GM21515 (cell line): ENCODE results near the gene C3.
"Not testable (repeated sequence)": the region's sequence is repeated elsewhere in the genome, so short reads cannot be mapped to it uniquely, and the experiment has no call there.

ENCODE experiments used
- ATAC-seq: cut with Tn5 transposase; IDR thresholded peaks from one replicate; pipeline ENCODE4 v1.9.1; 2021; ENCODE audit not compliant: unreplicated experiment

The C3 gene

DNA sequence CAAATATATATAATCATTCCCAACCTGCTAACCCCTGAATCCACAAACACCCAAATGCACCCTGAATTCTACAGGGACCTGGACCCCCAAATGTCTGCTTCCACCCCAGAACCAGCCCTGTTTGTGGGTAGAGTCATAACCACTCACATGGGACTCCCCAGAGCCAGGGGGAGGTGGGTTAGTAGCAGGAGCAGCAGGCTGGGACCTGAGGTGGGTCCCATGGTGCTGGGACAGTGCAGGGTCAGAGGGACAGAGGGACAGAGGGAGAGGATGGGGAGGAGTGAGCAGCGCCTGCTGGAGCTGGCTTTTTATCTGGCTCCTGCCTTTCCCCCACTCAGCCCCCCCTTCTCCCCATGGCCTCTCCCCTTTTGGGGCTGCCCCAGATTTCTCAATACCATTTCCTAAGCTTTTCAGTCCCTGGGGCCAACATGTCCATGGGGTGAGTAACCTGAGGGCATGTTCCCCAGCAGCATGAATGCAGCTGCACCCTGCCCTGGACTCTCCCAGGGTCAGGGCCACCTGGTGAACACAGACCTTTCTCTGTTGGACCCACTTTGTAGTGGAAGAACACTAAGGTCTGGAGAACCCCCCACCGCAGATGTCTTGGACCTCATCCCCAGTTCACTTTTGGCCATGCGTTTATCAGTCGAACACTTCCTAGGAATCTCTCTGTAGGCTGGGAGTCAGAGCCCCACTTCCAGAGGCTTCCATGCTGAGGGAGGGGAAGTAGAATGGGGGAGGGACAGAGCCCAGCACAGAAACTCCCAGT, at the start of gene C3:
TSS of gene C3 (minus strand) at position 282 of the 769 bp plus-strand sequence. CDS start at position 221, 61 bp downstream.
- ATAC-seq, result no peak

DNA sequence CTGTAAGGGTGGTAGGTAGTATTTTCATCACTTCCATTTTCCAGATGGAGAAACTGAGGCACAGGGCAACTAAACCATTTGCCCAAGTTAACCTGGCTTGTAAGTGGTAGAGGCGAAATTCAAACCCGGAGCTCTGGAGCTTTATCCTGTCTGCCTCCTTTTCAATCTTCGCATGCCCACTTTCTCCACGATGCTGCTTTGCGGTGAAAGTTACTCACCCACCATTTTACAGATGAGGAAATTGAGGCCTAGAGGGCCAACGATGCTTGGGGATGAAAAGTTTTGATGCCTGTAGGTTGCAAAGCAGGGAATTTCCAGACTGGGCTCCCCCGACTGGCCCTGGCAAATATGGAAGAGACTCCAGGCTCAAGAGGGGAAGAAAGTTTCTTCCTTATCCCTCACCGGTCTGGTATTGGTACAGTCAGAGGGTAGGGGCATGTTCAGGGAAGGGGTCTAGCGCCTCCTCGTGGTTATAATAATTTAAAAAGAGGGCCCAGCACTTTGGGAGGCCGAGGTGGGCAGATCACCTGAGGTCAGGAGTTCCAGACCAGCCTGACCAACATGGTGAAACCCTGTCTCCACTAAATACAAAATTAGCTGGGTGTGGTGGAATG, 48.7 kb upstream of the C3 start:
- ATAC-seq, result no peak

DNA sequence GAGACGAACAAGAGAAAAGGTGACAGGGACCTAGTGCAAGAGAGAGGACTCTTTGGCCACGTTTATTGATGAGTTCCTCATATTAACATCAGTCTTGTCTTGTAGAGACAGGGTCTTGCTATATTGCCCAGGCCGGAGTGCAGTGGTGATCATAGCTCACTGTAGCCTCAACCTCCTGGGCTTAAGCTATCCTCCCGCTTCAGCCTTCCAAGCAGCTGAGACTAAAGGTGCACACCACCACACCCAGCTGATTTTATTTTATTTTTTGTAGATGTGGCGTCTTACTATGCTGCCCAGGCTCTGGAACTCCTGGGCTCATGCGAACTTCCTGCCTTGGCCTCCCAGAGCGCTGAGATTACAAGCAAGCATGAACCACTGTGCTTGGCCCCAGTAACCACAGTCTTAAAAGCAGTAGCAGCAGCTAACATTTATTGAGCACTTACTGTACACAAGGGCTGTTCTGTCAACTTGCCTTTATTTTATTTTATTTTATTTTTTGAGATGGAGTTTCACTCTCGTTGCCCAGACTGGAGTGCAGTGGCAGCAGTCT, 47.9 kb upstream of the C3 start:
- no peak for ATAC-seq

DNA sequence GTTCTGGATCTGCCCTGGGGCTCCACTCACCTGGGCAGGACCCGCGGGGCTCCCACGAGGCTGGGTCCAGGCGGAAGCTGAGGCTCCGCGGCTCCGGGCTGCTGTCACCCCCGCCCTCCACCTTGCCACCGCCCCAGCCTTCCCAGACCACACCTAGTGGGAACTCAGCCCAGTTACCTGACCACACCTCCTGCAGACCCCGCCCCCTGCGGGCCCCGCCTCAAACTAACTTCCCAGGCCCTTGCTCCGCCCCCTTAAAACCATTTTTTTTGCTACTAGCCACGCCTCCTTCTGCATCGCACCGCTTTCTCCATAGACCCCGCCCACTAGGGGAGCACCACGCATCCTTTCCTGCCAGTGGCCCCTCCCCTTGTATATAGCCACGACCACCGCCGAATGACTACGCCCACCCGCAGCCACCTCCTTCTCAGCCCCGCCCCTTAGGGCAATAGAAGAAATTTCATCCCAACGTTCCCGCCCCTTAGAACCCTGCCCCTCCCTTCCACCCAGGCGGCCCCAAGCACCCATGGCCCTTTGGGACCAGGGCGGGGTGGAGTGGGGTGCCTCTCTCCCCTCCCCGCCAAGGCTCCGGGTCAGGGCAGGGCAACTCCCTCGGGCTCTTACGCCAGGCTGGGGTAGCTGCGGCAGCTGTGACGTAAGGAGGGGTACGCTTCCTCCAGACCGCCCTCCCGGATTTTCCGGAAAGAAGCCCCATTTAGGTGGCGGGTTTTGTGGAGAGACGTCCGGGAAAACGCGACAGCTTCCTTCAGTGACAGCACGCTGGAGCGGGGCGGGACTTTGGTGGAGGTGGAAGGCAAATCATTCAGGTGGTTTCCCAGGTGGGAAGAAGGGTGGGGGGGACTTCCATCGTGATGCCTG, 47.1 kb upstream of the C3 start, which contains the start of gene SH2D3A:
TSS of gene SH2D3A (minus strand) at position 79 of the 879 bp plus-strand sequence. CDS start 3,687 bp downstream, outside the sequence.
- ATAC-seq, result peak; percentile 67

DNA sequence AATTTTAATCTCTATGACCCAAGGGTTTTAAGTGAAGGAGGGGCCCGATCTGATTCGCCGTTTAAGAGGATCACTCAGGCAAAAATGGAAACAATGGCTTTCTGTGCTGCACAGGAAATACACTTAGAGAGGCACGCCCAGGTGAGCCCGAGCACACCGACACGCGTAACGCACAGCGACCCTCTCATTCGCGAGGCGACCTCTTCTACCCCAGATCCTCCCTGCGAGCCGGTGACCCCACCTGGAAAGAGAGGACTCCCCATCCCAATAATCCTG, 46.6 kb upstream of the C3 start:
- peak; percentile 33 for ATAC-seq

DNA sequence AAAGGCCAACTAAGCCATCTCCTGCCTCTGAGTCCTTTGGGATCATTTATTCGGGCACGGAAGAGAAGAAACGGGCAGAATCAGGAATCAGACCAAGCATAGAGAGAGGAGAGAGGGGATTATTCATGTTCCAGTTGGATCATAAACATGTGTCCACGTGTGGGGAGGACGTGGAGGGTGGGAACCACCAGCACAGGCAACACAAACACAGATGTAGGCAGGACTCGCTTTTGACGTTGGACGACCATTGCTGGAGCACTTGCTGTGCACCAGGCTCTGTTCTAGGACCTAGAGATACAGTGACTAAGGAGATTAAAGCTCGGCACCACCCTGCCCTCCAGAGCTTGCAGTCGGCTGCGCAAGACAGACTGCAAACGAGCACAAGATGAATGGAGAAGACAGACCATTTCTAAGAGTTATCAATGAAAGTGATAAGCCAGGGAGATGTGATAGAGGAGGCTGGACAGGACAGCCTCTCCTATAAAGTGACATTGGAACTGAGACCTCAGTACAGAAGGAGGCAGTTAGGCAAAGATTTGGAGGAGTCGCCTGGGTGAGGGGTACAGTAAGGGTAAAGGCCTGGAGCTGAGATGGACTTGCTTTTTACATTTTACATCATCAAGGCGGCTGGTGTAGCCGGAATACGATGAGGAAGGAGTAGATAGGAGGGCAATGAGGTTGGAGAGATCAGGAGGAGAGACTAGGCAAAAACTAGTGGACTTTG, 46.1 kb upstream of the C3 start:
- no peak for ATAC-seq

DNA sequence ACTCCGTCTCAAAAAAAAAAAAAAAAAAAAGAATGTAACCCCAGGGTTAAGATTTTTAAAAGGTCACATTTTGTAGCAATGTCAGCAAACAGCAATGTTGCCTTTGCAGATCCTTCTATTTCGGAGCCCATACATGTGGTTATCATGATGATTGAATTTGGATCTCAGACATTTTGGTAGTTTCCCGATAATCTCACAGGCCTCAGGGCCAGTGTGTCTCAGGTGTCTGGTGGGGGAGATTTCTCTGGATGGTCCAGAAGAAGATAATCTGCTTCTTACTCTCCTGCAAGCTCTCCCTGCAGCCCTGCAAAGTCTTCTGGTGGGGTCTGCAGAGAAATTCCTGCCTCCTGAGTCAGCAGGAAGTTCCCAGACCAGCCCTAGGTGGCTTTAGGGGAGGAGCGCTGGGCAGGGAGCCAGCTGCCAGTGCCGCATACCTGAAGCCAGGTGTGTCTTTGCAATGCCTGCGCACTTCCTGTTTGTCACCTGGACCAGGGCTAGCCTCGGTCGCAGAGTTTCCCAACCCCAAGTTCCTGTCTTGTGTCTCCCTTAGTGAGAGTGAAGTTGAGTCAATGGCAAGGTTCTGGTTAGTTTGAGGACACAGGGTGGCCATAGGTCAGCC, 45.4 kb upstream of the C3 start:
- no peak for ATAC-seq

DNA sequence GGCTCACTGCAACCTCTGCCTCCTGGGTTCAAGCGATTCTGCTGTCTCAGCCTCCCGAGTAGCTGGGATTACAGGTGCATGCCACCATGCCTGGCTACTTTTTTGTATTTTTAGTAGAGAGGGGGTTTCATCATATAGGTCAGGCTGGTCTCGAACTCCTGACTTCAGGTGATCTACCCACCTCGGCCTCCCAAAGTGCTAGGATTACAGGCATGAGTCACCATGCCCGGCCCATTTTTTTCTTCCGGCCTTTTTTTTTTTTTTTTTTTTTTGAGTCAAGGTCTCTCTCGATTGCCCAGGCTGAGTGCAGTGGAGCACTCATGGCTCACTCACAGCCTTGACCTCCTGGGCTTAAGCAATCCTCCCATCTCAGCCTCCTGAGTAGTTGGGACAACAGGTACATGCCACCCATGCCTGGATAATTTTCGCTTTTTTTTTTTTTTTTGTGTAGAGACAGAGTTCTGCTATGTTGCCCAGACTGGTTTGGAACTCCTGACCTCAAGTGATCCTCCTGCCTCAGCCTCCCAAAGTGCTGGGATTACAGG, 41.9 kb upstream of the C3 start:
- not testable (repeated sequence) for ATAC-seq

DNA sequence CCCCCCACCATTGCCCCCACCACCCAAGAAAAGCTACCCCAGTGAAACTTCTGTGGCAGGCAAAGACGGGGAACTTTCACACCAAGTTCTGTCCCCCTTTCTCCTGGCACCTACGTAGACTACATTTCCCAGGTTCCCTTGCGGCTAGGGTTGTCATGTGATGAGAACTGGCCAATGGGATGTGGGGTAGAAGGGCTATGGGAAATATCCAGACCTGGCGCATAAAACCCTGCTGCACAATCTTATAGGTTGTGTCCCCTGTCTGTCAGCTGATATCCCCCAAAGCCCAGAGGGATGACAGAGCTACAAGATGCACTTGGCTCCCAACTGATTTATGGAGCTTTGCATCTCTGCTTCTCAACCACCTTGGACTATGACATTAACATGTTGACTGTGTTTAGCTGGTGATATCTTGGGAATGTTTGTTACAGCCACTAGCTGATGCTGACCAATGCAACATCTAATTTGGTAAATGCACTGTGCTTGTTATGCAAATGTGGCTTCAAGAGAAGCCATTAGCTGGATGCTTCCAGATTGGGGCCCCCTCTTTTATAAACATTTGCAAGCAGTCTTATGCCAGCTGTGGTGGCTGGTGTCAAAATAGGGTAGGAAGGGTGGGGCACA, 40.7 kb upstream of the C3 start:
- ATAC-seq, result no peak

DNA sequence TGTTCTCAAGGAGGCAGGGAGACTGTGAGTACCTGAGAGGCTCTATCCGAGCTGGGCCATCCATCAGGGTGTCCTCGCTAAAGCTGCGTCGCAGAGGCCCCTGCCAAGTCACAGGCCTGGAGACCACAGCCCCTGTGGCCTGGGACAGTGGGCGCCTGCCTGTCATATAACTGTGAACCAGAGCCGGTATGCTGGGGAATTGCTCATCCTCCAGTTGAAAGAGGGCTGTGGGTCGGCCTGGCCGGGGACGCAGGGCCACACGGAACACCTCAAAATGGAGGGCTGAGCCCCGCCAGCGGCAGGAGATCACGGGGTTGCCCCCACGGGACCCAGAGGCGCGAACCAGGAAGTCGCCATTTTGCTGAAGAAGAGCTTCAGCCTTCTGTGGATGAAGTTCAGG, 40.2 kb upstream of the C3 start:
- no peak for ATAC-seq

DNA sequence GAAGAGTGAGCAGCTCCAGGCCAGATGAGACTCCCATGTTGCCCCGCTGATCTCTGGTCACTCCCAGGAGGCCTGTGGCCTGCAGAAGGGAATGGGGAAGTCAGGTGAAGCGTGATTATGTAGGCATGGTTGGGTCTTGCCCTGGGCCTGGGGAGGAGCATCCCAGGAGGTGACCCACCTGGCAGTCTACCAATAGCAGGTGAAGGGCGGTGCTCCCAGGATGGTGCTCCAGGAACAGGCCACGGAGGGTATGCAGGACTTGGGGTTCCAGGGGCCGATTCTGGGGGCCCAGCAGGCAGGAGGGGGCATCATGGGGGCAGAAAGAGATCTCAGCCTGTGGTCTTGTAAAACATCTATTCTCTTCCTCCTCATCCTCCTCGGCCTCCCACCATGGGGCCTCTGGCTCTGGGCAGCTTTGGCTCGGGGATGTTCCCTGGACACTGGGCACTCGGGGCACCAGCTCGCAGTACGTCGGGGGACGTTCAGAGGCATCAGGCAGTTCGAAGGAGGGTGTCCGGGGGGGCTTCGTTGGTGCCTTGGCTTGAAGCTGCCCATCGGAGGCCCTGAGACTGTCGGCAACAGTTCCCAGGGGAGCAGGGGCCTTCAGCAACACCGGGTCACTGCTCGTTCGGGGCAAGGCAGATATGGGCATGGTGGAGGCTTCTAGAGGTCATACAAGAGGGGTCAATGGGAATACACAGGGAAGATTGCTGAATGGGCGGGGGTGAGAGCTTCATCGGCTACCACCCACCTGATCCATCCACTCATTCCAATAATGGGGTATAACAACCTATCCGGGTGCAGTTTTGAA, 34.4 kb upstream of the C3 start:
- ATAC-seq, result no peak

DNA sequence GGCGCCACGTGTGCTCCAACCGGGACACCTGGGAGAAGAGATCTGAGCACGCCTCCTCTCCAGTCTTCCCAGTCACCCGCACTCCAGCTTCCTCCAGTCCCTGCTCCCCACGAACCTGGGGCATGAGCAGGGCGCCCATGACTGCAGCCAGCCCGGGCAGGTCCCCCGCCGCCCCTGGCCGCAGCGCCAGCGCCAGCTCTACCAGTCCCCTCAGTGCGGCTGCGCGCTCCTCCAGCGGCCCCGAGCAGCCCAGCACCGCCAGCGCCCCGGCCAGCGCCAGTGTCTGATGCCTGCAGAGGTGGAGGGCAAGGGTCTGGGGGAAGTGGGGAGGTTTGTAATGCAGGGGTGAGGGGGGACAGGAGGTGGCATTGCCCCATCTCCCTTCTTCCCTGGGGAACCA, 33.7 kb upstream of the C3 start:
- no peak for ATAC-seq

DNA sequence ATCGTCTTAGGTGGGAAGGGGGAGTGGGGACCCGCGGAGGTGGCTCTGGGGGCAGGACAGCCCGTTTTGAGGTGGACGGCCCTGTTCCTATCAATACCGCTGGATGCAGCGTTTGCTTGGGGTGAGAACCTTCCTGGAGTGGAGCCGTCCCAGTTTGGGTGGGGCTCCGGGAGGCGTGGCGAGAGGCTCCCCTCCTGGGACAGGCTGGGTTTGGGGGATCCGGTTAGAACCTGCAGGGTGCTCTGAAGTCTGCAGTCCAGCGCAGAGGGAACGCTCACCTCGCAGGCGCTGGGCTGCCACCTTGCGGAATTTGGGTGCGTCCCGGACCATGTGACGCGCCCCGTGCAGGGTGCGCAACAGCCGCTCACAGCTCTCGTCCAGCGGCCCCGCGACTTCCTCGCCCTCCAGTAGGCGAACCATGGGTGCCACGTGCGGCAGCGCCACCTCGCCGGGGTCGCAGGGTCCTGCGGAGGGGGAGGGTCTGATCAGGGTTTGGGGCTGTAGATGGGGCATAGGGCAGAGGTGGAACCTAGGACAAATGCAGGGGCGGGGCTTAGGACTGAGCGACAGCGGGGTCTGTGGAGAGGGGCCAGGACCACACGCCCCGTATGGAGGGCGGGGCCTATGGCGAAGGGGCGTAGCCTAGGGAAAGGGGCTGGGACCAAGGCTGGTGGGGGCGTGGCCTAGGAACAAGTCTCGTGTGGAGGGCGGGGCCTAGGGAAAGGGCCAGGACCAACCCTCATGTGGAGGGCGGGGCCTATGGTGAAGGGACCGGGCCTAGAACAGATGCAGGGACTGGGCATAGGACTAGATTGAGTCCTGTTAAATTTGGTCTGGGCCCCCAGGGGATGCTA, 33.0 kb upstream of the C3 start:
- peak; percentile 65 for ATAC-seq

DNA sequence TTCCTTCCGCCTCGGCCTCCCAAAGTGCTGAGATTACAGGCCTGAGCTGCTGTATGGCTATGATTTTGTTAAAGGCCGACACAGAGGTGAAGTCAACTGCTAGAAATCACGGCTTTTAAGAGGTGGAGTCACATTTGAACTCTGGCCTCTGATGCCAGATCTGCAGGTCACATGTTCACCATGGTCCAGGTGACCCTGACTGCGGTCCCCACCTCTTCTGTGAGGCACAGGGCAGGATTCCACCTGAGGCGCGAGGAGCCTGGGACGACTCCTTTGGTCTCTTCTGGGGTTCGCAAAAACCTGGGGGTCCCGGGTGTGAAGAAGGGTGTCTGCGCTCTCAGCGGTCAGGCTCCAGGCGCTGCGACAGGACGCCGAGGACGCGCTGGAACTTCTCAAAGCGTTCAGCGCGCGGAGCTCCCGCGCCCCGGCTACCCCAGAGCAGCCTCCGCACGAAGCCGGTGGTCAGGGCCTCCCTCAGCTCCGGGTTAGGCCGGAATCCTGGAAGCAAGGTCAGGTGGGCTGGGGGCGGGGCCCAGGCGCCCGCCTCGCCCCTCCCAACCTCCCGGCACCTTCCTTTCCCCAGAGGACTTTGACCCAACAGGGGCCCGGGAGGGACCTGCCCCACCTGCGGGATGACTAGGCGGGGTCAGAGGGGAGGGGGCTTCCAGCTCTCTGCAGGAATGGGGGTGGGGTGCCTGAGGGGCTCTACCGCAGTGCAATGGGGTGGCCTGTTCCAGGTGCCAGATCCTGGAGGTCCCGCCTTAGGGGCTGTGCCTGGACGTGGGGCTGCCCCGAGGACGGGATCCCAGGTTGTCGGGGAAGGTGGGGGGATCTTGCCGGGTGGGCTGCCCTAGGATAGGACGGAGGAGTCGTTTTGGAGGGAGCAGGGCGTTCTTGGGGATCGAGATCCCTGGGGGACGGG, 32.1 kb upstream of the C3 start:
- no peak for ATAC-seq

DNA sequence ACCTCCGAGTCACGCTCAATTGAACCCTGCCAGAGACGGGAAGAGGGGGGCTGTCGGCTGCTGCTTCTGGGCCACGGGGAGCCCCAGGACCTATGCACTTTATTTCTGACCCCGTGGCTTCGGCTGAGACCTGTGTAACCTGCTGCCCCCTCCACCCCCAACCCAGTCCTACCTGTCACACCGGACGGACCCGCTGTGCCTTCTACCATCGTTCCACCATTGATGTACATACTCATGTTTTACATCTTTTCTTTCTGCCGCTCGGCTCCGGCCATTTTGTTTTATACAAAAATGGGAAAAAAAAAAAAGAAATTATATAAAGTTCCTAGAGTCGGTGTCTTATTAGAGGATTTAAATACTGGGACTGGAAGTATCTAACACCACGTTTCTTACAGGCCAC, 30.7 kb upstream of the C3 start:
- no peak for ATAC-seq

DNA sequence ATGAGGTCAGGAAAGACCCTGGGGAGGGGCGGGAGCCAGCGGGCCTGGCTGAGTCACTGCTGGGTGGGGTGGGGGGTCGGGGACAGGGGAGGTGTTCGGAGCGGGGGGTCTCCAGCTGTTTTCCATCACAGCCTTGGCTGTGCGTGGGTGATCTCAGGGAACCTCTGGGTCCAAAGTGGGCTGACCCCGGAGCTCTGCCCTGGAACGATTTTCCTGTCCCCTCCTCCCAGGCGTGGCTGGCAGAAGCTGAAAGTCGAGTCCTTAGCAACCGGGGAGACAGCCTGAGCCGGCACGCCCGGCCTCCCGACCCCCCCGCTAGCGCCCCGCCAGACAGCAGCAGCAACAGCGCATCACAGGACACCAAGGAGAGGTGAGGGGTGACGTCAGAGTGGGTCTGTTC, 29.6 kb upstream of the C3 start:
- no peak for ATAC-seq

DNA sequence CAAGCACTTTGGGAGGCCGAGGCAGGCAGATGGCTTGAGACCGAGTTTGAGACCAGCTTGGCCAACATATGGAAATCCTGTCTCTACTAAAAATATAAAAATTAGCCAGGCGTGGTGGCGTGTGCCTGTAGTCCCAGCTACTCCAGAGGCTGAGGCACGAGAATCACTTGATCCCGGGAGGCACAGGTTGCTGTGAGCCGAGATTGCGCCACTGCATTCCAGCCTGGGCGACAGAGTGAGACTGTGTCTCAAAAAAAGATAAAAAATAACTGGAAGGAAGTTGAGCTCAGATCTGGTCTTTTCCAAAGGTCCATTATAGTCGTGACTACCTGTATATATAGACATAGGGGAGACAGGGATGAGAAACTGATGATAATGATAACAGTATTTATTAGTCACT, 28.1 kb upstream of the C3 start:
- not testable (repeated sequence) for ATAC-seq
